GM15510 (cell line): Measurements from ENCODE around the gene PIH1D2.
A peak's percentile ranks its signal among the peaks of the same experiment; 100 is the strongest.

Source experiments
- POLR2A ChIP-seq: IDR thresholded peaks from 3 replicates; pipeline ENCODE4 v1.6.1; 2011; ENCODE audit warnings: borderline replicate concordance; ENCODE audit not compliant: insufficient read length; ENCODE audit errors: extremely low read depth

The PIH1D2 gene

GRCh38 chr11:112086422-112087191 lies 12.8 kb upstream of the PIH1D2 start, which contains the start of the genes SDHD and TIMM8B:
Gene SDHD, plus strand, starts transcription at chr11:112086873. Its CDS starts 35 bp downstream, at chr11:112086908.
Gene TIMM8B, minus strand, starts transcription at chr11:112086756. Its CDS starts 33 bp downstream, at chr11:112086723.
- TF ChIP-seq POLR2A = peak; percentile 74

DNA sequence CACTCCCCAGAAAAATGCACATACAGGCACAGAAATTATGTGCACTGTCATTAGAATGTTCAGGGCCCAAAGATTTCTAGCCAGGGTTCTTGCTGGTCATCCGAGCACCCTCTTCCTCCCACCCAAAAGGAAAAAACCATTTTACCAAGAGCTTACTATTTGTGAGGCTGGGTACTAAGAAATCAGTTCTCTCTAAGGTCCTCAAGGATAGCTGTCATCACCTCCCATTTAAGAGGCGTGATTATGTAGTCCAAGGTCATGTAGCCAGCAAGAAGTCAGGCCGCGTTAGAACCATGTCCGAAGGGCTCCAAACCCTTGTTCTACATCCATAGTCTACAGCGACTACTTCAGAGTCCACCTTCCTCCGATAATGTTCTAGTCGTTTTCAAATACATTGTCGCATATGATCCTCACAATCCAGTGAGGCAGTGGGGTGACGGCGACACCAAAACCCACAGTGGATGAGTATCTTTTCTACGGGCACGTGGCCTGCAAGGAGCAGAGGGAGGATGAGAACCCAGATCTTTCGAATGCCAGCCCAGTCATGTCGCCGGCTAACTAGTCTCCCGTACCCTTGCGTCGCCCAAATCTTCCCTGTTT lies 12.1 kb upstream of the PIH1D2 start:
- TF ChIP-seq POLR2A = no peak

GRCh38 chr11:112082729-112083128 lies 8.9 kb upstream of the PIH1D2 start:
- TF ChIP-seq POLR2A = no peak

- no peak for TF ChIP-seq POLR2A
Observed at GRCh38 chr11:112062923-112063322, 10.9 kb downstream of the PIH1D2 start.

GRCh38 chr11:112058103-112058502 lies 15.7 kb downstream of the PIH1D2 start:
- TF ChIP-seq POLR2A = no peak

- no peak for TF ChIP-seq POLR2A
Observed at GRCh38 chr11:112057170-112057569, 16.6 kb downstream of the PIH1D2 start.

DNA sequence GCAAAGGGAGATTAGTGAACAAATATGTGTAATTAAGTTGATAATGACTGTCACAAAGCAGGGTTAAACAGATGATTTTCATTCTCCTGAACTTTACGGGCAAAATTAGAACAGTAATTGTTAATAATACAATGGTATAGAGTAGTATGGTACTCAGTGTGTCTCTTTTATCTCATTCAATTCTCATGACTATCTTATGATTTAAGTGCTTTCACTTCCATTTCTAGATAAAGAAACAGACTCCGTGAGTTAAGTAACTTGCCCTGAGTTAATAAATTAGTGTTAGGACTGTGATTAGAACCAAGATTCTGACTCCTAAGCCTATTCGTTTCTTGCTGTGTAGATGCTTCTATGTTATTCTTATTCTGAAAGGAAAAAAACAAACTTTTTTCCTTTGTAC lies 22.0 kb downstream of the PIH1D2 start:
- no peak for TF ChIP-seq POLR2A

DNA sequence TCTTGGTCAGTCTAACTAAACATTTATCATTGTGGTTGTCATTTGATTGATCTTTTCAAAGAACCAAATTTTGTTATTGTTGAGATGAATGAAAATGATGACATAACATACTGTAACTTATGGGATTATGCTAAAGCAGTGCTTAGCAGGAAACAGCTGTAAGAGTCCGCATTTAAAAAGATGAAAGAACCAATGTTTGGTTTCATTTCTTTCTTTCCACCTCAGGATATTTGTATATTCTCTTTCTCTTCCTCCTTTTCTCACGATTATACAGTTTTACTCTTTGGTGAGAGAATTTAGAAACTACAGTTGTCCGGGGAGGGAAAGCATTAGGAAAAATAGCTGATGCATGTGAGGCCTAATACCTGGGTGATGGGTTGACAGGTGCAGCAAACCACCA lies 23.1 kb downstream of the PIH1D2 start:
- no peak for TF ChIP-seq POLR2A

- no peak for TF ChIP-seq POLR2A
Observed at GRCh38 chr11:112049777-112050176, 24.0 kb downstream of the PIH1D2 start.

GRCh38 chr11:112044961-112045360 lies 28.9 kb downstream of the PIH1D2 start:
- TF ChIP-seq POLR2A = no peak

GRCh38 chr11:112042961-112043304 lies 30.9 kb downstream of the PIH1D2 start:
- TF ChIP-seq POLR2A = no peak

- TF ChIP-seq POLR2A = no peak
Observed at GRCh38 chr11:112042161-112042960, 31.5 kb downstream of the PIH1D2 start.

- no peak for TF ChIP-seq POLR2A
Observed at GRCh38 chr11:112037527-112037926, 36.3 kb downstream of the PIH1D2 start.

GRCh38 chr11:112033902-112034301 lies 39.9 kb downstream of the PIH1D2 start:
- TF ChIP-seq POLR2A = no peak

DNA sequence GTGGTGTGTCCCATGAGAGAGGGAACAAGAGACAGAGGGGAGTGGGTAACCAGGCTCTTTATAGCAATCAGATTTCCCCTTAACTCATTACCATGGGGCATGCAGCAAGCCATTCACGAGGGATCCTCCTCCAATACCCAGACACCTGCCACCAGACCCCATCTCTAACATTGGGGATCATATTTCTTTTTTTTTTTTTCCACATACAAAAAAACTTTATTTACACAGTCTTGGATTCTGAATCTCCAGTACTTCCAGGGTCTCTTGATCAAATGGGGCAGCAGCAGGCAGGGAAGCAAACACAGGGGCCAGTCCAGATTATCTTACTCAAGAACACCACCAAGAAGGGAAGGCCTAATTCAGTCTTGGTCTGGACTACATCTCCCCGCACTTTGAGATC lies 44.4 kb downstream of the PIH1D2 start:
- no peak for TF ChIP-seq POLR2A
